Neuron (in vitro differentiated cells): ENCODE results near the gene CEP70.

Source experiments
- H2AFZ ChIP-seq: one replicate; pipeline ENCODE4 v1.6.1; 2013; ENCODE audit warnings: low read depth, mild to moderate bottlenecking, inconsistent platforms, low read length, moderate library complexity
- H3K27me3 ChIP-seq: one replicate; pipeline ENCODE4 v1.6.1; 2013; ENCODE audit warnings: low read length; ENCODE audit not compliant: insufficient read depth
- H3K36me3 ChIP-seq: one replicate; pipeline ENCODE4 v1.6.1; 2013; ENCODE audit warnings: low read length; ENCODE audit not compliant: insufficient read depth
- H3K4me1 ChIP-seq: one replicate; pipeline ENCODE4 v1.6.1; 2013; ENCODE audit warnings: low read length; ENCODE audit not compliant: insufficient read depth
- H3K4me3 ChIP-seq: 2 replicates; pipeline ENCODE4 v1.5.1; 2013; ENCODE audit warnings: mild to moderate bottlenecking, low read length, moderate library complexity
- H3K9me3 ChIP-seq: one replicate; pipeline ENCODE4 v1.6.1; 2013; ENCODE audit warnings: low read length

Gene CEP70

GRCh38 chr3:138445654-138446053 is 148.4 kb downstream of the CEP70 start:
- no peak overlapping the region for H2AFZ ChIP-seq
- H3K36me3 ChIP-seq, result no peaks in the 10 kb centered on the region
- H3K9me3 ChIP-seq, result no peaks in the 10 kb centered on the region
- peaks cover 5% of the 10 kb centered on the region for H3K4me1 ChIP-seq
- H3K4me3 ChIP-seq, result no peak overlapping the region
- H3K27me3 ChIP-seq, result peaks cover 22% of the 10 kb centered on the region

- Histone ChIP-seq H3K36me3 (no peaks in the 10 kb centered on the region), H3K27me3 (peaks cover 23% of the 10 kb centered on the region), H3K4me3 (no peak overlapping the region), H3K9me3 (no peaks in the 10 kb centered on the region), H3K4me1 (peaks cover 5% of the 10 kb centered on the region), H2AFZ (no peak overlapping the region)
These were observed 148.8 kb downstream of the CEP70 start for GRCh38 chr3:138445236-138445635.
